ENCODE results near the gene UNC5C. TPM values are rescaled to one million over a fixed set of nuclear protein-coding genes. Genes with fewer than 3 reads are reported as not detected.

The UNC5C gene
- total RNA-seq, 1 experiment from 2014 or later: 8.2 TPM

- ChIA-PET CTCF (no interaction called here), POLR2A (no interaction called here)
- in situ Hi-C loops (cut with HindIII; ENCODE audit: low pct_unique_long_range_greater_than_20kb, low sequenced_read_pairs): no loop called here
- no peak overlapping the region for H3K27ac ChIP-seq (ENCODE audit: low read length)
- no peaks in the 10 kb centered on the region for H3K27me3 ChIP-seq (ENCODE audit: control insufficient read depth, insufficient read depth, low read length)
- no TSS peak for BruUV-seq (replicated peaks)
- ATAC-seq (no peak), DNase-seq (ENCODE audit: low read depth, low spot score) (no peak)
- peaks cover 8% of the 10 kb centered on the region; the same call in 1 of the 2 replicates for H3K4me1 ChIP-seq (ENCODE audit: control insufficient read depth, insufficient read depth, low read length)
- H3K36me3 ChIP-seq (ENCODE audit: control insufficient read depth, insufficient read depth, low read length): no peaks in the 10 kb centered on the region
- no peaks in the 10 kb centered on the region for H3K9me3 ChIP-seq (ENCODE audit: control insufficient read depth, insufficient read depth, low read depth, low read length)
- intact Hi-C loops (cut with micrococcal nuclease; ENCODE audit: unreplicated experiment): no loop called here
- H3K4me3 ChIP-seq (ENCODE audit: low read depth in 2 of 2, low read length in 2 of 2): no peak overlapping the region
- TF ChIP-seq SIN3A (IDR thresholded peaks at IDR 0.05; ENCODE audit: borderline replicate concordance, insufficient read depth, low read depth, low read length): no peak
- no peak for TF ChIP-seq REST (IDR thresholded peaks at IDR 0.05; ENCODE audit: insufficient read depth in 1 of 2, low read depth in 2 of 2, low read length in 1 of 2)
- TF ChIP-seq POLR2AphosphoS5 (IDR thresholded peaks at IDR 0.05; ENCODE audit: low read depth, low read length): no peak
- TF ChIP-seq TCF7L2 (IDR thresholded peaks at IDR 0.05; ENCODE audit: low read depth, low read length): no peak
- TF ChIP-seq CTCF (IDR thresholded peaks at IDR 0.05): no peak
Measured at GRCh38 chr4:95248720-95249425, 299.9 kb downstream of the UNC5C start.

- in situ Hi-C loops (cut with HindIII; ENCODE audit: low pct_unique_long_range_greater_than_20kb, low sequenced_read_pairs) (no loop called here), intact Hi-C loops (cut with micrococcal nuclease; ENCODE audit: unreplicated experiment) (no loop called here)
- ATAC-seq: no peak
- Histone ChIP-seq H3K27me3 (ENCODE audit: control insufficient read depth, insufficient read depth, low read length) (no peaks in the 10 kb centered on the region), H3K27ac (ENCODE audit: low read length) (no peak overlapping the region), H3K9me3 (ENCODE audit: control insufficient read depth, insufficient read depth, low read depth, low read length) (no peaks in the 10 kb centered on the region), H3K4me3 (ENCODE audit: low read depth in 2 of 2, low read length in 2 of 2) (no peak overlapping the region), H3K4me1 (ENCODE audit: control insufficient read depth, insufficient read depth, low read length) (no peaks in the 10 kb centered on the region), H3K36me3 (ENCODE audit: control insufficient read depth, insufficient read depth, low read length) (no peaks in the 10 kb centered on the region)
- CTCF ChIA-PET: no interaction called here
- BruUV-seq (replicated peaks): no TSS peak
- no peak for DNase-seq (ENCODE audit: low read depth, low spot score)
- POLR2A ChIA-PET: no interaction called here
- TF ChIP-seq TCF7L2 (IDR thresholded peaks at IDR 0.05; ENCODE audit: low read depth, low read length) (no peak), CTCF (IDR thresholded peaks at IDR 0.05) (no peak), REST (IDR thresholded peaks at IDR 0.05; ENCODE audit: insufficient read depth in 1 of 2, low read depth in 2 of 2, low read length in 1 of 2) (no peak), SIN3A (IDR thresholded peaks at IDR 0.05; ENCODE audit: borderline replicate concordance, insufficient read depth, low read depth, low read length) (no peak), POLR2AphosphoS5 (IDR thresholded peaks at IDR 0.05; ENCODE audit: low read depth, low read length) (no peak)
Measured at GRCh38 chr4:95243892-95244291, 304.9 kb downstream of the UNC5C start.

Data from Panc1 (cell line).